ENCODE data around the gene SERINC3. TPM values are rescaled to one million over a fixed set of nuclear protein-coding genes. Genes with fewer than 3 reads are reported as not detected.

The SERINC3 gene
- total RNA-seq, 1 donor from 2014 or later = 47.1 TPM

DNA sequence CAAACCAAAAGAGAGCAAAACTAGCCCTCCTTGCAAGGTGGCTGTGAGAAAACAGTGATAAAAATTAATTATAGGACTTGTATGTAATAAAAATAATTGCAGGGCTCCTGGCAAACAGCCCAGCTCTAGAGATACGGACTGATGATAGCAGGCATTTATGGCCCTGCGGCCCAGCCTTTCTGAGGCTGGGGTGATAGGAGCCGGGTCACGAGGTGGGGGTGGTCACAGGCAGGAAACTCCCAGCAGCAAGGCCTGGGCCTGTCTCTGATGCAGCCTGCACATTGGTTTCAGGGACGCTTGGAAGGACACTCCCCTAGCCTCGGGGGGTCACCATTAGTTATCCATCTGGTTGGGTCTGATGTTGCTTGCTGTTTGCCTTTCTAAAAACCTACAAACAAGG, 64.9 kb downstream of the SERINC3 start:
- DNase-seq (ENCODE audit: extremely low spot score, unreplicated experiment) = no peak
- TF ChIP-seq, protein P1, sequence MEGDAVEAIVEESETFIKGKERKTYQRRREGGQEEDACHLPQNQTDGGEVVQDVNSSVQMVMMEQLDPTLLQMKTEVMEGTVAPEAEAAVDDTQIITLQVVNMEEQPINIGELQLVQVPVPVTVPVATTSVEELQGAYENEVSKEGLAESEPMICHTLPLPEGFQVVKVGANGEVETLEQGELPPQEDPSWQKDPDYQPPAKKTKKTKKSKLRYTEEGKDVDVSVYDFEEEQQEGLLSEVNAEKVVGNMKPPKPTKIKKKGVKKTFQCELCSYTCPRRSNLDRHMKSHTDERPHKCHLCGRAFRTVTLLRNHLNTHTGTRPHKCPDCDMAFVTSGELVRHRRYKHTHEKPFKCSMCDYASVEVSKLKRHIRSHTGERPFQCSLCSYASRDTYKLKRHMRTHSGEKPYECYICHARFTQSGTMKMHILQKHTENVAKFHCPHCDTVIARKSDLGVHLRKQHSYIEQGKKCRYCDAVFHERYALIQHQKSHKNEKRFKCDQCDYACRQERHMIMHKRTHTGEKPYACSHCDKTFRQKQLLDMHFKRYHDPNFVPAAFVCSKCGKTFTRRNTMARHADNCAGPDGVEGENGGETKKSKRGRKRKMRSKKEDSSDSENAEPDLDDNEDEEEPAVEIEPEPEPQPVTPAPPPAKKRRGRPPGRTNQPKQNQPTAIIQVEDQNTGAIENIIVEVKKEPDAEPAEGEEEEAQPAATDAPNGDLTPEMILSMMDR (conservative IDR thresholded peaks at IDR 0.05) = no peak
- no peaks in the 10 kb centered on the region for H3K4me1 Mint-ChIP-seq (ENCODE audit: unreplicated experiment)
- H3K27me3 Mint-ChIP-seq = no peaks in the 10 kb centered on the region
- H3K27ac Mint-ChIP-seq = no peak overlapping the region
- no peaks in the 10 kb centered on the region for H3K36me3 Mint-ChIP-seq
- no peak overlapping the region for H3K4me3 Mint-ChIP-seq
- no peaks in the 10 kb centered on the region for H3K9me3 Mint-ChIP-seq

- no peak overlapping the region for H3K27ac Mint-ChIP-seq
- no peak overlapping the region for H3K4me3 Mint-ChIP-seq
- no peaks in the 10 kb centered on the region for H3K36me3 Mint-ChIP-seq
- no peaks in the 10 kb centered on the region for H3K9me3 Mint-ChIP-seq
- H3K27me3 Mint-ChIP-seq = no peaks in the 10 kb centered on the region
- DNase-seq (ENCODE audit: extremely low spot score, unreplicated experiment) = no peak
- no peaks in the 10 kb centered on the region for H3K4me1 Mint-ChIP-seq (ENCODE audit: unreplicated experiment)
- TF ChIP-seq, protein P1 (conservative IDR thresholded peaks at IDR 0.05) = no peak
Observed at GRCh38 chr20:44456611-44457010, 65.3 kb downstream of the SERINC3 start.

GRCh38 chr20:44455126-44455525, 66.7 kb downstream of the SERINC3 start:
- no peak for DNase-seq (ENCODE audit: extremely low spot score, unreplicated experiment)
- no peak overlapping the region for H3K27ac Mint-ChIP-seq
- no peaks in the 10 kb centered on the region for H3K27me3 Mint-ChIP-seq
- TF ChIP-seq, protein P1 (conservative IDR thresholded peaks at IDR 0.05) = no peak
- no peaks in the 10 kb centered on the region for H3K36me3 Mint-ChIP-seq
- H3K4me3 Mint-ChIP-seq = no peak overlapping the region
- no peaks in the 10 kb centered on the region for H3K4me1 Mint-ChIP-seq (ENCODE audit: unreplicated experiment)
- H3K9me3 Mint-ChIP-seq = no peaks in the 10 kb centered on the region

DNA sequence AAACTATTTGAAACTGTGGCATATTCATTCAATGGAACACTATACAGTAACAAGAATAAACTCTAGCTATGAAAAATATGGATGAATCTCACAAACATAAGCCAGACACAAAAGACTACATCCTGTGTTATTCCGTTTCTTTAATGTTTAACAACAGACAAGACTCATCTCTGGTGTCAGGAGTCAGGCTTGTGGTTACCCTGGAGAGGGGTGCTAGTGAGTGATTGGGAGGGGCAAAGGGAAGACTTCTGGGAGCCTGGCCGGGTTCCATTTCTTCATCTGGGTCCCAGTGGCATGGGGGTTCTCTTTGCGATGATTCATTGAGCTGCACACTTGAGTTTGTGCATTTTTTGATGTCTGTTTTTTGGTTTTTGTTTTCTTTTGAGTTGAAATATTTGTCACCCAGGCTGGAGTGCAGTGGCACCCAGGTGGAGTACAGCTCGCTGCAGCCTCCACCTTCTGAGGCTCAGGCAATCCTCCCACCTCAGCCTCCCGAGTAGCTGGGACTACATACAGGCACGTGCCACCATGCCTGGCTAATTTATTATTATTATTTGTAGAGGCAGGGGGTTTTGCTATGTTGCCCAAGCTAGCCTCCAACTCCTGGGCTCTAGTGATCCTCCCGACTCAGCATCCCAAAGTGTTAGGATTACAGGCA, 67.4 kb downstream of the SERINC3 start:
- Mint-ChIP-seq H3K36me3 (no peaks in the 10 kb centered on the region), H3K27me3 (no peaks in the 10 kb centered on the region), H3K4me3 (no peak overlapping the region), H3K27ac (no peak overlapping the region), H3K9me3 (no peaks in the 10 kb centered on the region), H3K4me1 (ENCODE audit: unreplicated experiment) (no peaks in the 10 kb centered on the region)
- DNase-seq (ENCODE audit: extremely low spot score, unreplicated experiment) = no peak
- TF ChIP-seq, protein P1 (conservative IDR thresholded peaks at IDR 0.05) = no peak

- peaks cover 3% of the 10 kb centered on the region for H3K27me3 Mint-ChIP-seq
- no peak overlapping the region for H3K27ac Mint-ChIP-seq
- TF ChIP-seq, protein P1 (conservative IDR thresholded peaks at IDR 0.05) = no peak
- H3K9me3 Mint-ChIP-seq = no peaks in the 10 kb centered on the region
- no peaks in the 10 kb centered on the region for H3K4me1 Mint-ChIP-seq (ENCODE audit: unreplicated experiment)
- H3K4me3 Mint-ChIP-seq = no peak overlapping the region
- no peak for DNase-seq (ENCODE audit: extremely low spot score, unreplicated experiment)
- H3K36me3 Mint-ChIP-seq = no peaks in the 10 kb centered on the region
Observed at GRCh38 chr20:44450903-44451450, 70.9 kb downstream of the SERINC3 start.

Measured in type B pancreatic cell (in vitro differentiated cells).